GM12874 (cell line): ENCODE measurements around the gene KCNN1.

ENCODE experiments used
- CTCF ChIP-seq: IDR thresholded peaks from 2 replicates; pipeline ENCODE4 v1.5.1; 2011; ENCODE audit warnings: low read depth, mild to moderate bottlenecking, control low read depth, low read length, moderate library complexity; ENCODE audit not compliant: insufficient read depth

KCNN1 gene

GRCh38 chr19:17943274-17944221, 23.4 kb upstream of the KCNN1 start:
- no peak for TF ChIP-seq CTCF

- no peak for TF ChIP-seq CTCF
Measured at GRCh38 chr19:17944301-17944700, 22.6 kb upstream of the KCNN1 start.

- no peak for TF ChIP-seq CTCF
Measured at GRCh38 chr19:17946965-17947784, 19.7 kb upstream of the KCNN1 start.

GRCh38 chr19:17947815-17948513, 18.9 kb upstream of the KCNN1 start:
- TF ChIP-seq CTCF = no peak

- TF ChIP-seq CTCF = no peak
Measured at GRCh38 chr19:17948514-17948900, 18.4 kb upstream of the KCNN1 start.

GRCh38 chr19:17948931-17949930, 17.7 kb upstream of the KCNN1 start:
- no peak for TF ChIP-seq CTCF
